Measurements from ENCODE around the gene CMTR1. TPM values are rescaled to one million over a fixed set of nuclear protein-coding genes. Genes with fewer than 3 reads are reported as not detected.
"Not testable (repeated sequence)": the region's sequence is repeated elsewhere in the genome, so short reads cannot be mapped to it uniquely, and the experiment has no call there.

CMTR1 gene
- polyA plus RNA-seq, 3 donors from 2014 or later: 15.8 to 29.6 (median 24.0) TPM

GRCh38 chr6:37417393-37417792 is 15.6 kb upstream of the CMTR1 start:
- Mint-ChIP-seq H3K27ac (no peak overlapping the region), H3K4me3 (no peak overlapping the region), H3K36me3 (peaks cover 0 to 3% (median 0%) of the 10 kb centered on the region in 3 donors), H3K4me1 (no peaks in the 10 kb centered on the region), H3K9me3 (no peaks in the 10 kb centered on the region), H3K27me3 (ENCODE audit: low read depth in 3 of 3) (peaks cover 0 to 2% (median 2%) of the 10 kb centered on the region in 3 donors)
- DNase-seq: no peak

GRCh38 chr6:37418722-37419121 is 14.3 kb upstream of the CMTR1 start:
- H3K36me3 Mint-ChIP-seq: peaks cover 0 to 3% (median 0%) of the 10 kb centered on the region in 3 donors
- no peak overlapping the region for H3K27ac Mint-ChIP-seq
- H3K4me1 Mint-ChIP-seq: no peaks in the 10 kb centered on the region
- peaks cover 2 to 3% (median 2%) of the 10 kb centered on the region in 3 donors for H3K27me3 Mint-ChIP-seq (ENCODE audit: low read depth in 3 of 3)
- no peak overlapping the region for H3K4me3 Mint-ChIP-seq
- H3K9me3 Mint-ChIP-seq: no peaks in the 10 kb centered on the region
- no peak for DNase-seq

DNA sequence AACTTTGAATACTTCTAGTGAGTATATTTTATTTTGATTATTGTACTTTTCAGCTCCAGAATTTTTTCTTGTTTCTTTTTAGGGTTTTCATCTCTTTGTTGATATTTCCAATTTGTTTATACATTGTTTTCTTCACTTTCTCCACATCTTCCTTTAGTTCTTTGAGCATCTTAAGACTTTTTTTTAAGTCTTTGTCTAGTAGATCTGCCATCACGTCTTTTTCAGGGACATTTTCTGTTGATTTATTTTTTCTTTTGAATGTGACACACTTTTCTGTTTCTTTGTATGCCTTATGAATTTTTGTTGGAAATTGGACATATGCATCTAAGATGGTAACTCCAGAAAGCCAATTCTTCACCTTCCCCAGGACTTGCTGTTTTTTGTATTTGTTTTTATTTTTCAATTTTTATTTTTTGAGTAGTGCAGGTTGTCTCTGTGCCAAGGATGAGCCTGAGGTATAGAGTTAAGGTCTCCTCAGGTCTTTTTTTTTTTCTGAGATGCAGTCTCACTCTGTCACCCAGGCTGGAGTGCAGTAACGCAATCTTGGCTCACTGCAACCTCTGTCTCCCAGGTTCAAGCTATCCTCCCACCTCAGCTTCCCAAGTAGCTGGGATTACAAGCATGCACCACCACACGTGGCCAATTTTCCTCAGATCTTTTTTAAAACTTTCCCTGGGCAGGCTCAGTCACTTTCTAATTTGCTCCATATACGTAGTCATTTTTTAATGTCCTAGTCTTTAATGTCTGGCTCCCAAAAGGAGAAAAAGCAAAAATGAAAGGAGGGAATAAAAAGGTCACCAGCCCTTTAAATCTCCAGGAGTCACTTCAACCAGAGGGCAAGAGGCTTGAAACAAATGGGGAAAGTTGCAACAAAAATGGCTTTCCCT is 6.7 kb upstream of the CMTR1 start:
- Mint-ChIP-seq H3K9me3 (no peaks in the 10 kb centered on the region), H3K27me3 (ENCODE audit: low read depth in 3 of 3) (peaks cover 5 to 10% (median 9%) of the 10 kb centered on the region in 3 donors), H3K4me1 (no peaks in the 10 kb centered on the region), H3K36me3 (peaks cover 0 to 7% (median 0%) of the 10 kb centered on the region in 3 donors), H3K4me3 (no peak overlapping the region), H3K27ac (no peak overlapping the region)
- no peak for DNase-seq

DNA sequence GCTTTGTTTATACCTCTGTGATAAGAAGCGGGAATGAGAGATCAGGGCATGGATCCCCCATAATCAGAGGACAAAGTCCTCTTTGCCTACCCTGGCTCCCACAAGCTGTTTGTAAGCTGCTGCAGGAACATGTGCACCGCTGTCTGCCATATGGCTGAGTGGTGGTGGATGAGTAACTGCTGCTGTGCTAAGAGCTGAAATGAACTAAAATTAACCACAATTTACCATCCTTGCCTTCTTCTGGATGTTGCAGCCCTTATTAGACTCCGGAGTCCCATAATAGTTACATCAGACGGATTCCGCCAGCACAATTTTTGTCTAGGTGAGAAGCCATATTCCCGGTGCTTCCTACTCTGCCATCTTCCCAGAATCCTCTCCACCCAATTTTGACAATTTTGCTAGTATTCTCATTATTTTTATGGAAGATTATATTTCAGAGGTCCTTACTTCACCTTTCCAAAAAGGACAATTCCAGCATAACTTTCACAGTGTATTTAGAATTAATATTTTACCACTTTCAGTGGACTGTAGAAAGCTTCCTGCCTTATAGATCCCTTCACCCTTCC is 6.0 kb upstream of the CMTR1 start:
- no peak for DNase-seq
- Mint-ChIP-seq H3K4me3 (no peak overlapping the region), H3K27ac (no peak overlapping the region), H3K9me3 (no peaks in the 10 kb centered on the region), H3K27me3 (ENCODE audit: low read depth in 3 of 3) (peaks cover 5 to 13% (median 10%) of the 10 kb centered on the region in 3 donors), H3K36me3 (peaks cover 0 to 7% (median 0%) of the 10 kb centered on the region in 3 donors), H3K4me1 (peaks cover 0 to 1% of the 10 kb centered on the region in 2 donors)

DNA sequence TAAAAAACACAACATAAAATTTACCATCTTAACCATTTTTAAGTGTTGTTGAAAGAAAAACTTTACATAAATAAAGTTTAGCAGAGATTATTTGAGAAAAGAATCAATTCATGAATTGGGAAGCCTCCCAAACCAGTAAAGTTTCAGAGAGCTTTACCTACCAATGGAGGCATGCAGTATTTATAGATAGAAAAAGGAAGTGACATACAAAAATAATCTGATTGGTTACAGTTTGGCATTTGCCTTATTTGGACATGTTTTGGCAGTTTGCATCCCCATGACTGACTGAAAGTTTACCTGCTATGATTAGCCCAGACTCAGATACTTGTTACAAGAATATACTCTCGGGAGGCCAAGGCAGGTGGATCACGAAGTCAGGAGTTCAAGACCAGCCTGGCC is 3.7 kb upstream of the CMTR1 start:
- Mint-ChIP-seq H3K9me3 (no peaks in the 10 kb centered on the region), H3K27ac (no peak overlapping the region), H3K27me3 (ENCODE audit: low read depth in 3 of 3) (peaks cover 14 to 31% (median 25%) of the 10 kb centered on the region in 3 donors), H3K4me3 (no peak overlapping the region), H3K4me1 (peaks cover 17 to 19% of the 10 kb centered on the region in 2 donors), H3K36me3 (peaks cover 0 to 7% (median 0%) of the 10 kb centered on the region in 3 donors)
- DNase-seq: no peak

DNA sequence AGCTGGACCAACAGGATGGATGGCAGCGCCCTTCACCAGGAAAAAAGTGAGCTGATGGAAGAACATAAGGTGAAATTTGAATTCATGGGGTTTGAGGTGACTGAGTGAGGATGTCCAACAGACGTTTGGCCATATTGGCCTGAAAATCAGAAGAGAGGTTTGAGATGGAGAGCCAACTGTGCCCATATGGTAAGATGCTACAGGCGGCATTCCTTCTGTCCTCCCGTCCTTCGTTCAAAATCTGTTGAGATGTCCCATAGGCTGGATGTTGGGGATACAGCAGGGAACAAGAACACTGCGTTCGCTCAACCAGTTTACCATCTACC is 468 bp upstream of the CMTR1 start:
- Mint-ChIP-seq H3K4me1 (peaks cover 25 to 48% of the 10 kb centered on the region in 2 donors), H3K9me3 (no peaks in the 10 kb centered on the region), H3K4me3 (peak overlapping the region; percentile 85 to 94 (median 92)), H3K27ac (peak overlapping the region; percentile 87 to 98 (median 94)), H3K27me3 (ENCODE audit: low read depth in 3 of 3) (peaks cover 11 to 27% (median 24%) of the 10 kb centered on the region in 3 donors), H3K36me3 (peaks cover 6 to 16% (median 10%) of the 10 kb centered on the region in 3 donors)
- DNase-seq: no peak

GRCh38 chr6:37433657-37434271 is 743 bp downstream of the CMTR1 start:
- no peaks in the 10 kb centered on the region for H3K9me3 Mint-ChIP-seq

DNA sequence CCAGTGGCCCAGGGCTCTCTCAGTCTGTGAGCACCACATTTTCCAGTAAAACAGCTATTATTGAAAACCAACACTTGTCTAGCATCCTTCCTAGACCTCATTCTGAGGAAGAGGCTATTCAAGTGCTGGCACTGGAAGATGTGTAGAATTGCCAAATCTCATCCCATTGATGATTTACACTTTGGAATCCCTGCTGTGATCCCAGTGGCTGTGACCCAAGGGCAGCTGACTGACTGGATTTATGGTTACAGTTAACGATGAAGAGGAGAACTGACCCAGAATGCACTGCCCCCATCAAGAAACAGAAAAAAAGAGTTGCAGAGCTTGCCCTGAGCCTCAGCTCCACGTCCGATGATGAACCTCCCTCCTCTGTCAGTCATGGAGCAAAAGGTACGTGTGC is 2.4 kb downstream of the CMTR1 start:
- no peak for DNase-seq
- peak overlapping the region in 5 of 6 donors; percentile 20 to 98 (median 68) for H3K27ac Mint-ChIP-seq
- H3K4me3 Mint-ChIP-seq: peak overlapping the region in 3 of 5 donors; percentile 26 to 65 (median 47)
- peaks cover 16 to 19% (median 17%) of the 10 kb centered on the region in 3 donors for H3K36me3 Mint-ChIP-seq
- H3K9me3 Mint-ChIP-seq: no peaks in the 10 kb centered on the region
- peaks cover 29 to 59% of the 10 kb centered on the region in 2 donors for H3K4me1 Mint-ChIP-seq
- H3K27me3 Mint-ChIP-seq (ENCODE audit: low read depth in 3 of 3): peaks cover 10 to 24% (median 19%) of the 10 kb centered on the region in 3 donors

More at GRCh38 chr6:37433657-37434271, 743 bp downstream of the CMTR1 start:
- Mint-ChIP-seq H3K4me3 (peak overlapping the region; percentile 85 to 94 (median 92)), H3K27ac (peak overlapping the region; percentile 97 to 98 (median 98)), H3K4me1 (peaks cover 25 to 52% of the 10 kb centered on the region in 2 donors), H3K36me3 (peaks cover 16 to 21% (median 17%) of the 10 kb centered on the region in 3 donors), H3K27me3 (ENCODE audit: low read depth in 3 of 3) (peaks cover 11 to 24% (median 21%) of the 10 kb centered on the region in 3 donors)
- peak; percentile 26 to 34 (median 31) for DNase-seq

GRCh38 chr6:37435816-37436215 is 2.8 kb downstream of the CMTR1 start:
- H3K4me1 Mint-ChIP-seq: peaks cover 29 to 59% of the 10 kb centered on the region in 2 donors

GRCh38 chr6:37438930-37439329 is 5.9 kb downstream of the CMTR1 start:
- no peak for DNase-seq
- H3K4me1 Mint-ChIP-seq: peaks cover 37 to 64% of the 10 kb centered on the region in 2 donors
- H3K27ac Mint-ChIP-seq: no peak overlapping the region
- peaks cover 19 to 24% (median 20%) of the 10 kb centered on the region in 3 donors for H3K36me3 Mint-ChIP-seq
- H3K4me3 Mint-ChIP-seq: no peak overlapping the region
- H3K9me3 Mint-ChIP-seq: no peaks in the 10 kb centered on the region
- H3K27me3 Mint-ChIP-seq (ENCODE audit: low read depth in 3 of 3): peaks cover 0 to 2% (median under 1%) of the 10 kb centered on the region in 3 donors

More at GRCh38 chr6:37435816-37436215, 2.8 kb downstream of the CMTR1 start:
- Mint-ChIP-seq H3K9me3 (no peaks in the 10 kb centered on the region), H3K27me3 (ENCODE audit: low read depth in 3 of 3) (peaks cover 10 to 24% (median 19%) of the 10 kb centered on the region in 3 donors), H3K36me3 (peaks cover 16 to 19% (median 17%) of the 10 kb centered on the region in 3 donors), H3K4me3 (peak overlapping the region in 2 of 5 donors; percentile 26 to 47), H3K27ac (peak overlapping the region in 5 of 6 donors; percentile 20 to 98 (median 62))
- DNase-seq: no peak

DNA sequence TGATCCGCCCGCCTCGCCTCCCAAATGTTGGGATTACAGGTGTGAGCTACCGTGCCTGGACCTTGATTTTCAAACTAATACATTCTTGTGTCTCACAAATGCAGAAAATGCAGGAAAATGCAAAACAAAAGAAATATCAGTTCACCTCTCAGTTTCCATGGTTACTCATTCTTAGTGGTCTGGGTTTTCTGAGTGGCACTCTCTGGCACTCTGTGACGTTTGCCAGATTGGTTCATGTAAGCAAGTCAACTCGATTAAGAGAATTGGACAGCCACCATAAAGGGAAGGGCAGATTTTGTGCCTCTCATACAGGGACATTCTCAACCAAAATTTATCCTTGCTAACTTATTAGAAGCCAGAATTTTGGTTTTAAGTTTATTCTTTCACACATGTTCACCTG is 8.6 kb downstream of the CMTR1 start:
- H3K27me3 Mint-ChIP-seq (ENCODE audit: low read depth in 3 of 3): no peaks in the 10 kb centered on the region
- peak overlapping the region in 1 of 5 donors; percentile 40 for H3K4me3 Mint-ChIP-seq
- peaks cover 27 to 37% of the 10 kb centered on the region in 2 donors for H3K4me1 Mint-ChIP-seq
- H3K9me3 Mint-ChIP-seq: no peaks in the 10 kb centered on the region
- H3K36me3 Mint-ChIP-seq: peaks cover 27 to 39% (median 30%) of the 10 kb centered on the region in 3 donors
- no peak for DNase-seq
- H3K27ac Mint-ChIP-seq: peak overlapping the region; percentile 61 to 99 (median 96)

DNA sequence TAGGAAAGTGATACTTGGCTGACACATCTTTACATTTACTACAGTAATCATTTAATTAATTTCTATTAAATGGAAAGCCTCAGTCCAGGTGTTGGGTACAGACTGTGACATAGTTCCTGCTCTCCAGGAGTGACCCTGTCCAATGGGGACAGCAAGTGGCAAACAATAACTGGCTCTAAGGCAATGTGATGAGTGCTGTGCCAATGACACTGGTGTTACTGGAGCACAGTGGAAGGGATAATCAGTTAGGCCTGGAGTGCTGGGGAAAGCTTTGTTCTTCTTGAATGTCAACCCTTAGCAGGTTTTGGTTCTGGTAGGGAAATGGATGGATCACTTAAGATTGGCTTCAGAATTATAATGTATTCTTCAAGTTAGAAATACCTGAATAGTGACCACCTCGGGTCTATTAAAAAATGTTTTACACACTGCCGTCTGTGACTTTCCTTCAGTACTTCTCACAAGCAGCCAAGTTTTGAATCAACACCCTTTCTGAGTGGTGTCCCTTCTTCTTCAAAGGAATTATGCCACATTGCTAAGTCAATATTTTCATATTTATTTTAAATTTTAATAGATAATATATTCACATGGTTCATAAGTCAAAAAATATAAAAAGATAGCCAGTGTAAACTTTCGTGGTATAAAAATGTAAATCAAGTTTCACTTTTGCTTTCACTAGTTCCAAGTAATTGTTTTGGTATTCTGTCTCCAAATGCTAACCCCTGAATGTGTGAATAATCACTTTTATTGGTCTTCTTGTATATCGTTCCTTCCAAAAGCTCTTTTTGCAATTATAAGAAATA is 9.6 kb downstream of the CMTR1 start:
- no peaks in the 10 kb centered on the region for H3K27me3 Mint-ChIP-seq (ENCODE audit: low read depth in 3 of 3)
- H3K36me3 Mint-ChIP-seq: peaks cover 25 to 43% (median 28%) of the 10 kb centered on the region in 3 donors
- DNase-seq: peak; percentile 26 to 28 (median 27)
- H3K9me3 Mint-ChIP-seq: no peaks in the 10 kb centered on the region
- peak overlapping the region; percentile 87 to 98 (median 90) for H3K4me3 Mint-ChIP-seq
- peaks cover 25 to 31% of the 10 kb centered on the region in 2 donors for H3K4me1 Mint-ChIP-seq
- H3K27ac Mint-ChIP-seq: peak overlapping the region; percentile 94 to 99 (median 96)

GRCh38 chr6:37443216-37443542 is 10.2 kb downstream of the CMTR1 start:
- H3K36me3 Mint-ChIP-seq: peaks cover 21 to 39% (median 25%) of the 10 kb centered on the region in 3 donors
- H3K4me1 Mint-ChIP-seq: peaks cover 25 to 27% of the 10 kb centered on the region in 2 donors
- H3K27me3 Mint-ChIP-seq (ENCODE audit: low read depth in 3 of 3); DNase-seq; H3K9me3 Mint-ChIP-seq: not testable (repeated sequence)
- H3K4me3 Mint-ChIP-seq: peak overlapping the region; percentile 87 to 98 (median 90)
- H3K27ac Mint-ChIP-seq: peak overlapping the region; percentile 94 to 99 (median 96)

Data from immature natural killer cell (primary cell).